Vagina (tissue), 2 donors: ENCODE results near the gene CABCOCO1.

ENCODE experiments used
- POLR2AphosphoS5 ChIP-seq, 2 donors: sonication (generic); formaldehyde crosslinking; IDR thresholded peaks; one replicate each; pipeline ENCODE4 v1.9.0; 2017; ENCODE audit warnings: antibody characterized with exemption in 2 of 2, mild to moderate bottlenecking in 2 of 2, low read depth in 1 of 2; ENCODE audit not compliant: insufficient read depth in 1 of 2
- TF ChIP-seq, protein P1 (sequence below), 3 experiments: fragments of 450-650 bp in 2 of 3; fragments of 200-600 bp in 1 of 3; sonication (generic) in 1 of 3; IDR thresholded peaks; one replicate each; pipeline ENCODE4 v1.5.1; 2017 to 2019; ENCODE audit warnings: antibody characterized with exemption in 3 of 3, mild to moderate bottlenecking in 2 of 3, moderate library complexity in 2 of 3

DNA sequence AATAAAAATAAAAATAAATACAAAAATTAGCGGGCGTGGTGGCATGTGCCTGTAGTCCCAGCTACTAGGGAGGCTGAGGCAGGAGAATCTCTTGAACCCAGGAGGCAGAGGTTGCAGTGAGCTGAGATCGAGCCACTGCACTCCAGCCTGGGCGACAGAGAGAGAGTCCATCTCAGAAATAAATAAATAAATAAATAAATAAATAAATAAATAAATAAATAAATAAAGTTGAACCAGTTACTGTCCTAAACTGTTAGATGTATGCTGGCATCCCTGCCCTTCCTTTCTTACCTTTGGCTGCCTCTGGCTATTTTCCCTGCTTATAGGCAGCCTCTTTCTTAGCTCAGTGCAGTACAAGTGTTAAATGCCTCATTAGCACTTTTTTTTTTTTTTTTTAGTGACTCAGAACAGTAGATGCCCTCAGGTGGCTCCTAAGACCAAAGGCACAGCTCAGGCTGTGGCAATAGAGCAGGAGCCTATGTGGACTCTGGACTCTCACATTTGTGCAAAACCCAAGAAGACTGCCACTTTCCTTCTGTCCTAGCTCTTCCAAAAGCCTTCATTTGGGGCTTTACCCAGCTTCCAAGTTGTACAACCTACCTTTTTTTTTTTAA is 30.6 kb upstream of the CABCOCO1 start:
- TF ChIP-seq, protein P1, sequence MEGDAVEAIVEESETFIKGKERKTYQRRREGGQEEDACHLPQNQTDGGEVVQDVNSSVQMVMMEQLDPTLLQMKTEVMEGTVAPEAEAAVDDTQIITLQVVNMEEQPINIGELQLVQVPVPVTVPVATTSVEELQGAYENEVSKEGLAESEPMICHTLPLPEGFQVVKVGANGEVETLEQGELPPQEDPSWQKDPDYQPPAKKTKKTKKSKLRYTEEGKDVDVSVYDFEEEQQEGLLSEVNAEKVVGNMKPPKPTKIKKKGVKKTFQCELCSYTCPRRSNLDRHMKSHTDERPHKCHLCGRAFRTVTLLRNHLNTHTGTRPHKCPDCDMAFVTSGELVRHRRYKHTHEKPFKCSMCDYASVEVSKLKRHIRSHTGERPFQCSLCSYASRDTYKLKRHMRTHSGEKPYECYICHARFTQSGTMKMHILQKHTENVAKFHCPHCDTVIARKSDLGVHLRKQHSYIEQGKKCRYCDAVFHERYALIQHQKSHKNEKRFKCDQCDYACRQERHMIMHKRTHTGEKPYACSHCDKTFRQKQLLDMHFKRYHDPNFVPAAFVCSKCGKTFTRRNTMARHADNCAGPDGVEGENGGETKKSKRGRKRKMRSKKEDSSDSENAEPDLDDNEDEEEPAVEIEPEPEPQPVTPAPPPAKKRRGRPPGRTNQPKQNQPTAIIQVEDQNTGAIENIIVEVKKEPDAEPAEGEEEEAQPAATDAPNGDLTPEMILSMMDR (IDR thresholded peaks at IDR 0.05): no peak
- TF ChIP-seq POLR2AphosphoS5 (IDR thresholded peaks at IDR 0.05; ENCODE audit: insufficient read depth in 1 of 2, low read depth in 1 of 2): no peak
